Measurements from ENCODE around the gene ZNF324B. TPM values are rescaled to one million over a fixed set of nuclear protein-coding genes. Genes with fewer than 3 reads are reported as not detected.

The ZNF324B gene
- total and polyA plus RNA-seq, 2 of the 8 experiments (the other 6 are each of a cell fraction or from before 2014, with no cell fraction given), result 2.9 to 6.0 TPM

- H4K8ac ChIP-seq (ENCODE audit: extremely low read depth, insufficient read depth, low read length), result no peak overlapping the region
- ChIA-PET POLR2A (ENCODE audit: partially characterized antibody) (interaction anchor here (1.0 to 3.0 kb wide), 6 partner anchors 8 to 95 kb away, joined by 3 to 14 read pairs (median 3); partner anchors contain the start of genes MZF1 and ZBTB45), CTCF (ENCODE audit: partially characterized antibody) (interaction anchor here (0.6 to 1.6 kb wide), 3 partner anchors 9 to 60 kb away, joined by 3 to 7 read pairs (median 4); partner anchors contain the start of gene ZBTB45)
- H3K4me2 ChIP-seq (ENCODE audit: insufficient read depth in 1 of 2, low read depth in 2 of 2, low read length in 2 of 2), result no peak overlapping the region
- H3K4ac ChIP-seq (replicated peaks; ENCODE audit: insufficient read length, low read depth, low read length), result no peak overlapping the region
- no peak overlapping the region for H4K91ac ChIP-seq (replicated peaks; ENCODE audit: insufficient read length, low read length)
- peaks cover 0 to 2% (median 0%) of the 10 kb centered on the region in 4 experiments; a peak in 2 of 8 replicates for H3K36me3 ChIP-seq (ENCODE audit: control insufficient read depth in 2 of 4, insufficient read depth in 4 of 4, low read length in 3 of 4)
- no peak overlapping the region for H4K5ac ChIP-seq (ENCODE audit: insufficient read length, low read depth, low read length)
- no peak overlapping the region for H3K18ac ChIP-seq (ENCODE audit: extremely low read depth, low read length)
- H2AK5ac ChIP-seq (ENCODE audit: low read depth, low read length), result no peak overlapping the region
- H3K23ac ChIP-seq (ENCODE audit: insufficient read length), result no peak overlapping the region
- H2BK15ac ChIP-seq (ENCODE audit: low read length), result no peak overlapping the region
- peaks cover 14% of the 10 kb centered on the region for H3K23me2 ChIP-seq (ENCODE audit: low read depth, low read length)
- H3K56ac ChIP-seq (replicated peaks; ENCODE audit: insufficient read length, low read depth, low read length), result no peak overlapping the region
- H3K4me1 ChIP-seq (replicated peaks in 1 of 4; ENCODE audit: control insufficient read depth in 3 of 4, insufficient read depth in 4 of 4, low read length in 3 of 4), result peaks cover 0 to 6% (median 5%) of the 10 kb centered on the region in 4 experiments; a peak in 6 of 7 replicates
- H2AFZ ChIP-seq (ENCODE audit: low read length), result no peak overlapping the region
- no peak overlapping the region; the same call in 1 of the 2 replicates for H2BK5ac ChIP-seq (ENCODE audit: low read depth, low read length)
- no peaks in the 10 kb centered on the region for H3K9me3 ChIP-seq (ENCODE audit: insufficient read depth in 2 of 2, low read depth in 1 of 2, low read length in 1 of 2)
- no peak overlapping the region for H3K27ac ChIP-seq (ENCODE audit: low read depth, low read length)
- H3K79me2 ChIP-seq (ENCODE audit: control insufficient read depth in 1 of 2, insufficient read depth in 2 of 2, low read length in 2 of 2), result no peaks in the 10 kb centered on the region
- H2BK12ac ChIP-seq (ENCODE audit: low read depth, low read length), result 0 out of 2 replicates have a peak overlapping the region, but pooled peaks have one; percentile 39
- H3K79me1 ChIP-seq (ENCODE audit: low read depth, low read length), result no peaks in the 10 kb centered on the region
- no peak overlapping the region for H3K9ac ChIP-seq (replicated peaks in 1 of 4; ENCODE audit: extremely low read depth in 1 of 4, low read depth in 3 of 4, low read length in 3 of 4)
- FAIRE-seq (no peak), DNase-seq (ENCODE audit: low read depth in 1 of 2, low spot score in 2 of 2) (no peak)
- peaks cover 0 to 3% (median 0%) of the 10 kb centered on the region in 4 experiments; a peak in 3 of 7 replicates for H3K27me3 ChIP-seq (replicated peaks in 1 of 4; ENCODE audit: control insufficient read depth in 3 of 4, extremely low read depth in 1 of 4, insufficient read depth in 3 of 4, low read length in 3 of 4)
- H3K4me3 ChIP-seq (ENCODE audit: extremely low read depth in 1 of 4, insufficient read depth in 2 of 4, low read depth in 3 of 4, low read length in 4 of 4), result no peak overlapping the region
- H3K14ac ChIP-seq (ENCODE audit: insufficient read length), result no peak overlapping the region
- H2BK120ac ChIP-seq (replicated peaks; ENCODE audit: low read depth, low read length), result no peak overlapping the region
- peaks cover 1 to 4% of the 10 kb centered on the region in 2 experiments for H4K20me1 ChIP-seq (replicated peaks in 1 of 2; ENCODE audit: control insufficient read depth in 1 of 2, insufficient read depth in 2 of 2, low read length in 2 of 2)
- no peak overlapping the region for H2BK20ac ChIP-seq (ENCODE audit: low read length)
- WGBS, 2 experiments (ENCODE audit: extremely low coverage in 1 of 2, insufficient coverage in 1 of 2, insufficient read length in 1 of 2, insufficient replicate concordance in 2 of 2, low coverage in 1 of 2, low lambda C conversion rate in 2 of 2, missing lambda C conversion rate in 1 of 2), result 100% methylated on average over 1 of the region's 1 CpG; no CpG with 5 or more reads in 1 of the 2 experiments
- TF ChIP-seq TAF7 (optimal IDR thresholded peaks at IDR 0.05; ENCODE audit: borderline replicate concordance, low read depth, low read length) (no peak), FOSL1 (IDR thresholded peaks at IDR 0.05; ENCODE audit: insufficient read depth, low read depth, low read length) (no peak), CBX8 (IDR thresholded peaks at IDR 0.05; ENCODE audit: borderline replicate concordance, low read depth, low read length) (no peak), RNF2 (IDR thresholded peaks at IDR 0.05; ENCODE audit: borderline replicate concordance, low read depth, low read length, missing control alignments, poor library complexity, severe bottlenecking) (no peak), ASH2L (IDR thresholded peaks at IDR 0.05; ENCODE audit: low read length) (no peak), CHD2 (IDR thresholded peaks at IDR 0.05; ENCODE audit: low read length) (no peak)
Observed at GRCh38 chr19:58477871-58478270, 26.4 kb downstream of the ZNF324B start.

Measured in H1 (cell line).